K562 (cell line): ENCODE measurements around the gene RESF1. TPM values are rescaled to one million over a fixed set of nuclear protein-coding genes. Genes with fewer than 3 reads are reported as not detected.

Experiments
- ATAC-seq: fragments of 200-7000 bp; cut with Tn5 transposase; 3 replicates; pipeline ENCODE4 v1.9.1; 2020; ENCODE audit warnings: moderate library complexity
- BruUV-seq: library from RNA; stranded (reverse); fragments of 400-500 nt; replicated peaks from 2 replicates; lab custom pipeline; 2021; lab: Mats Ljungman, UMichigan
- CTCF ChIA-PET: fragments of 300-600 bp; formaldehyde crosslinking; extraction: SDS; loops from one replicate; lab custom pipeline; 2021; ENCODE audit warnings: low intra/inter-chr PET ratio; lab: Yijun Ruan, JAX
- POLR2A ChIA-PET: fragments of 300-600, 350-650 bp; sonication (Branson Sonifier 250); formaldehyde crosslinking; extraction: SDS; loops from one replicate; lab custom pipeline; 2021; ENCODE audit warnings: antibody characterized with exemption, inconsistent platforms; lab: Yijun Ruan, JAX
- DNase-seq, 4 experiments: peaks; one replicate each; pipeline versions ENCODE4 v3.0.0 to v3.0.0-alpha.2; 2011 to 2018; ENCODE audit warnings: low spot score in 3 of 4, mixed read lengths in 3 of 4; ENCODE audit errors: extremely low read depth in 1 of 4
- FAIRE-seq: peaks from 2 replicates; lab custom pipeline; 2011; peaks lifted over from hg19 to GRCh38; lab: Jason Lieb, UNC
- H2AFZ ChIP-seq: 2 replicates; pipeline ENCODE4 v1.6.0; 2011; ENCODE audit warnings: low read depth, low read length, control low read depth, inconsistent platforms
- H3K27ac ChIP-seq: fragments of 200-600 bp; 3 replicates; pipeline ENCODE4 v1.8.0; 2011; ENCODE audit warnings: low read depth, mild to moderate bottlenecking, control low read depth, inconsistent platforms, low read length, moderate library complexity, mixed read lengths; ENCODE audit errors: extremely low read depth
- H3K27me3 ChIP-seq, 2 experiments: fragments of 300-600 bp in 1 of 2; 2 replicates in 1 of 2; 3 replicates in 1 of 2; pipeline versions ENCODE4 v1.6.0 to v1.8.0; 2011; ENCODE audit warnings: inconsistent platforms in 2 of 2, low read length in 2 of 2, mild to moderate bottlenecking in 1 of 2, mixed read lengths in 1 of 2, moderate library complexity in 1 of 2; ENCODE audit not compliant: control insufficient read depth in 2 of 2, insufficient read depth in 2 of 2
- H3K36me3 ChIP-seq: fragments of 300-600 bp; 3 replicates; pipeline ENCODE4 v1.8.0; 2011; ENCODE audit warnings: mild to moderate bottlenecking, low read length, inconsistent platforms; ENCODE audit not compliant: control insufficient read depth, insufficient read depth
- H3K4me1 ChIP-seq, 2 experiments: fragments of 200-600 bp in 1 of 2; replicated peaks in 1 of 2; 2 replicates in 1 of 2; 3 replicates in 1 of 2; pipeline versions ENCODE4 v1.5.1 to v1.8.0; 2011; ENCODE audit warnings: inconsistent platforms in 2 of 2, low read length in 2 of 2, mild to moderate bottlenecking in 1 of 2, mixed read lengths in 1 of 2, moderate library complexity in 1 of 2; ENCODE audit not compliant: control insufficient read depth in 2 of 2, insufficient read depth in 2 of 2
- H3K4me2 ChIP-seq: 2 replicates; pipeline ENCODE4 v1.6.1; 2011; ENCODE audit warnings: low read length, control low read depth, inconsistent platforms, mixed read lengths; ENCODE audit not compliant: insufficient read depth
- H3K4me3 ChIP-seq: fragments of 200-600 bp; sonication (generic), shearing (Covaris generic); 2 replicates; pipeline ENCODE4 v1.5.1; 2016; ENCODE audit warnings: control low read depth, inconsistent platforms
- H3K79me2 ChIP-seq: fragments of 200-600 bp; 3 replicates; pipeline ENCODE4 v1.8.0; 2011; ENCODE audit warnings: low read length, inconsistent platforms; ENCODE audit not compliant: control insufficient read depth, insufficient read depth
- H3K9ac ChIP-seq, 2 experiments: 2 replicates each; pipeline versions ENCODE4 v1.6.0 to v1.6.1; 2011; ENCODE audit warnings: low read depth in 2 of 2, low read length in 2 of 2, control low read depth in 1 of 2, inconsistent platforms in 1 of 2, mild to moderate bottlenecking in 1 of 2, mixed read lengths in 1 of 2; ENCODE audit not compliant: insufficient read depth in 1 of 2
- H3K9me1 ChIP-seq: one replicate; pipeline ENCODE4 v1.6.0; 2011; ENCODE audit warnings: inconsistent platforms, mild to moderate bottlenecking, low read length, moderate library complexity; ENCODE audit not compliant: control insufficient read depth, insufficient read depth
- H3K9me3 ChIP-seq: replicated peaks from 2 replicates; pipeline ENCODE4 v1.5.1; 2011; ENCODE audit warnings: low read depth, low read length, inconsistent platforms; ENCODE audit not compliant: control insufficient read depth, insufficient read depth
- H4K20me1 ChIP-seq: replicated peaks from 2 replicates; pipeline ENCODE4 v1.6.1; 2011; ENCODE audit warnings: low read length, inconsistent platforms, mixed read lengths; ENCODE audit not compliant: control insufficient read depth, insufficient read depth
- EHMT2 ChIP-seq: fragments of 450-650 bp; IDR thresholded peaks from 2 replicates; pipeline ENCODE4 v1.6.1; 2018; ENCODE audit warnings: antibody characterized with exemption
- XRCC5 ChIP-seq: fragments of 200-400 bp; formaldehyde crosslinking; IDR thresholded peaks from 2 replicates; pipeline ENCODE4 v1.6.1; 2017; ENCODE audit warnings: low read depth, mild to moderate bottlenecking, low read length
- WGBS: fragments of 100-300 bp; shearing (Covaris generic); methylation state at CpG from one replicate; pipeline ENCODE4 v1.1.6; 2016; ENCODE audit warnings: low coverage, mixed read lengths; ENCODE audit not compliant: insufficient coverage; ENCODE audit errors: missing lambda C conversion rate; 5-methylcytosine and 5-hydroxymethylcytosine counted together
- in situ Hi-C: fragments of 300-500 bp; cut with MboI; formaldehyde crosslinking; loops from 4 replicates; pipeline ENCODE4 v1.15.0; 2018; ENCODE audit warnings: inconsistent platforms, mixed read lengths
- intact Hi-C: fragments of 100-400 bp; cut with micrococcal nuclease; formaldehyde crosslinking; loops from 2 replicates; pipeline ENCODE4 v1.14.2; 2022
- polyA plus RNA-seq, 8 experiments: library from polyadenylated mRNA; depleted of rRNA in 4 of 8; stranded (reverse) in 5 of 8; unstranded in 3 of 8; fragments of >200 nt; fragmentation: Nextera tagmentation in 2 of 8; fragmentation: Illumina TruSeq in 1 of 8; extraction: Ambion mirVana in 2 of 8; extraction: Trizol in 1 of 8; gene quantifications; 2 replicates each; pipeline versions ENCODE4 v1.2.1 to v1.2.3, GENCODE V29; 2011 to 2014; ENCODE audit warnings: inconsistent platforms in 1 of 8, missing spikeins in 1 of 8
- total RNA-seq, 7 experiments: library from RNA; depleted of rRNA in 6 of 7; stranded (reverse); fragments of >200 nt in 6 of 7; fragmentation: Illumina TruSeq in 2 of 7; extraction: Trizol in 2 of 7; gene quantifications; 2 replicates each; pipeline versions ENCODE4 v1.2.1 to v1.2.3, GENCODE V29; 2011 to 2021; ENCODE audit warnings: low replicate concordance in 1 of 7
- TF ChIP-seq, protein P1 (sequence below), 2 experiments: fragments of 450-650 bp in 1 of 2; IDR thresholded peaks; 2 replicates each; pipeline ENCODE4 v1.6.1; 2011 to 2017; ENCODE audit warnings: low read depth in 2 of 2, antibody characterized with exemption in 1 of 2, borderline replicate concordance in 1 of 2, low read length in 1 of 2, mild to moderate bottlenecking in 1 of 2, mixed read lengths in 1 of 2; ENCODE audit not compliant: control insufficient read depth in 1 of 2
- TF ChIP-seq, protein P2 (sequence below), 2 experiments: fragments of 250-450 bp in 1 of 2; fragments of 450-650 bp in 1 of 2; sonication (Bioruptor Pico) in 1 of 2; IDR thresholded peaks; 2 replicates each; pipeline versions ENCODE4 v1.6.1 to v1.8.0; 2016 to 2021; ENCODE audit warnings: mild to moderate bottlenecking in 2 of 2, moderate library complexity in 2 of 2, missing compliant biosample characterization in 1 of 2, missing genetic modification characterization in 1 of 2
- TF ChIP-seq, protein P3 (sequence below): fragments of 450-650 bp; formaldehyde crosslinking; IDR thresholded peaks from 2 replicates; pipeline ENCODE4 v1.4.0; 2020; ENCODE audit warnings: mild to moderate bottlenecking, moderate library complexity

The RESF1 gene
- total and polyA plus RNA-seq, 9 of the 15 experiments (the other 6 are each of a cell fraction or from before 2014, with no cell fraction given): 21.5 to 121 (median 53.6) TPM

DNA sequence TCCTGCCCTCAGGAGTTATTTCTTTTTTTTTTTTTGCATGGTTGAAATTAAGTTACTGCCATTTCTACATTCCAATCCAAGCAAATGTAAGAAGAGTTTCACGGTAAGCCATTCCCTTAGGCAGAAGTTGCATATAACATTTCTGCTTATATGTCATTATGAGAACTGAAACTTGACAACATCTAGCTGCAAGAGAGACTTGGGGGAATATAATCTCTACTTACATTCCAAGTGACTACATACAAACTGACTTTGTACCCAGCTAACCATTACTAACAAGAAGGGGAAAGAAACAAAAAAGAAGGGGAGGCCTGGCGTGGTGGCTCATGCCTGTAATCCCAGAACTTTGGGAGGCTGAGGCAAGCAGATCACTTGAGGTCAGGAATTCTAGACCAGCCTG is 7.3 kb upstream of the RESF1 start:
- Histone ChIP-seq H3K27me3 (no peaks in the 10 kb centered on the region), H3K4me1 (peaks cover 0 to 12% of the 10 kb centered on the region in 2 experiments; a peak in 1 of 5 replicates), H3K36me3 (no peaks in the 10 kb centered on the region), H3K4me2 (no peak overlapping the region), H3K9me1 (no peaks in the 10 kb centered on the region), H2AFZ (no peak overlapping the region), H3K79me2 (no peaks in the 10 kb centered on the region), H3K9ac (no peak overlapping the region), H3K27ac (no peak overlapping the region), H3K9me3 (peaks cover 7% of the 10 kb centered on the region), H3K4me3 (no peak overlapping the region), H4K20me1 (no peaks in the 10 kb centered on the region)
- TF ChIP-seq, protein P1, sequence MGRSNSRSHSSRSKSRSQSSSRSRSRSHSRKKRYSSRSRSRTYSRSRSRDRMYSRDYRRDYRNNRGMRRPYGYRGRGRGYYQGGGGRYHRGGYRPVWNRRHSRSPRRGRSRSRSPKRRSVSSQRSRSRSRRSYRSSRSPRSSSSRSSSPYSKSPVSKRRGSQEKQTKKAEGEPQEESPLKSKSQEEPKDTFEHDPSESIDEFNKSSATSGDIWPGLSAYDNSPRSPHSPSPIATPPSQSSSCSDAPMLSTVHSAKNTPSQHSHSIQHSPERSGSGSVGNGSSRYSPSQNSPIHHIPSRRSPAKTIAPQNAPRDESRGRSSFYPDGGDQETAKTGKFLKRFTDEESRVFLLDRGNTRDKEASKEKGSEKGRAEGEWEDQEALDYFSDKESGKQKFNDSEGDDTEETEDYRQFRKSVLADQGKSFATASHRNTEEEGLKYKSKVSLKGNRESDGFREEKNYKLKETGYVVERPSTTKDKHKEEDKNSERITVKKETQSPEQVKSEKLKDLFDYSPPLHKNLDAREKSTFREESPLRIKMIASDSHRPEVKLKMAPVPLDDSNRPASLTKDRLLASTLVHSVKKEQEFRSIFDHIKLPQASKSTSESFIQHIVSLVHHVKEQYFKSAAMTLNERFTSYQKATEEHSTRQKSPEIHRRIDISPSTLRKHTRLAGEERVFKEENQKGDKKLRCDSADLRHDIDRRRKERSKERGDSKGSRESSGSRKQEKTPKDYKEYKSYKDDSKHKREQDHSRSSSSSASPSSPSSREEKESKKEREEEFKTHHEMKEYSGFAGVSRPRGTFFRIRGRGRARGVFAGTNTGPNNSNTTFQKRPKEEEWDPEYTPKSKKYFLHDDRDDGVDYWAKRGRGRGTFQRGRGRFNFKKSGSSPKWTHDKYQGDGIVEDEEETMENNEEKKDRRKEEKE (IDR thresholded peaks at IDR 0.05; ENCODE audit: borderline replicate concordance in 1 of 2, control insufficient read depth in 1 of 2, low read depth in 2 of 2, low read length in 1 of 2): no peak
- TF ChIP-seq XRCC5 (no peak), EHMT2 (no peak)
- TF ChIP-seq, protein P2, sequence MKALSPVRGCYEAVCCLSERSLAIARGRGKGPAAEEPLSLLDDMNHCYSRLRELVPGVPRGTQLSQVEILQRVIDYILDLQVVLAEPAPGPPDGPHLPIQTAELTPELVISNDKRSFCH (CRISPR knock-in tag; IDR thresholded peaks at IDR 0.05): no peak
- TF ChIP-seq, protein P2 (tag; IDR thresholded peaks at IDR 0.05): no peak
- TF ChIP-seq, protein P3, sequence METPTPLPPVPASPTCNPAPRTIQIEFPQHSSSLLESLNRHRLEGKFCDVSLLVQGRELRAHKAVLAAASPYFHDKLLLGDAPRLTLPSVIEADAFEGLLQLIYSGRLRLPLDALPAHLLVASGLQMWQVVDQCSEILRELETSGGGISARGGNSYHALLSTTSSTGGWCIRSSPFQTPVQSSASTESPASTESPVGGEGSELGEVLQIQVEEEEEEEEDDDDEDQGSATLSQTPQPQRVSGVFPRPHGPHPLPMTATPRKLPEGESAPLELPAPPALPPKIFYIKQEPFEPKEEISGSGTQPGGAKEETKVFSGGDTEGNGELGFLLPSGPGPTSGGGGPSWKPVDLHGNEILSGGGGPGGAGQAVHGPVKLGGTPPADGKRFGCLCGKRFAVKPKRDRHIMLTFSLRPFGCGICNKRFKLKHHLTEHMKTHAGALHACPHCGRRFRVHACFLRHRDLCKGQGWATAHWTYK: no peak
- FAIRE-seq (no peak), DNase-seq (no peak), ATAC-seq (no peak)
- no TSS peak for BruUV-seq
- in situ Hi-C loops (no loop called here), intact Hi-C loops (no loop called here)
- POLR2A ChIA-PET: interaction anchor here (0.6 kb wide), 1 partner anchor 169 kb away, joined by 3 read pairs; no protein-coding TSS in a partner anchor
- CTCF ChIA-PET: no interaction called here
- 84% methylated on average over 2 of the region's 2 CpGs for WGBS
